HepG2 (cell line): ENCODE measurements around the gene ATG9A. TPM values are rescaled to one million over a fixed set of nuclear protein-coding genes. Genes with fewer than 3 reads are reported as not detected.
A peak's percentile ranks its signal among the peaks of the same experiment; 100 is the strongest.

Experiments used
- ARHGAP35 ChIP-seq: sonication (generic); formaldehyde crosslinking; IDR thresholded peaks from 2 replicates; pipeline ENCODE4 v1.9.0; 2022; ENCODE audit warnings: mild to moderate bottlenecking, inconsistent platforms, moderate library complexity, missing genetic modification reagents, borderline replicate concordance
- CENPT ChIP-seq: sonication (generic); formaldehyde crosslinking; IDR thresholded peaks from 2 replicates; pipeline ENCODE4 v1.8.0; 2022; ENCODE audit warnings: low read depth, mild to moderate bottlenecking, moderate library complexity, missing genetic modification reagents
- FOXO1 ChIP-seq: sonication (generic); formaldehyde crosslinking; IDR thresholded peaks from 2 replicates; pipeline ENCODE4 v1.4.0; 2020; ENCODE audit warnings: missing genetic modification reagents
- FOXP1 ChIP-seq, 2 experiments: fragments of 450-650 bp in 1 of 2; IDR thresholded peaks; 2 replicates each; pipeline ENCODE4 v1.6.1; 2017 to 2018; ENCODE audit warnings: antibody characterized with exemption in 1 of 2
- MXD3 ChIP-seq: IDR thresholded peaks from 2 replicates; pipeline ENCODE4 v1.6.1; 2016; ENCODE audit warnings: mild to moderate bottlenecking, missing biosample characterization, missing genetic modification reagents
- PTBP1 ChIP-seq: fragments of 200-400 bp; formaldehyde crosslinking; IDR thresholded peaks from 2 replicates; pipeline ENCODE4 v1.6.1; 2018; ENCODE audit warnings: low read length, low read depth; ENCODE audit not compliant: poor library complexity, severe bottlenecking
- RARG ChIP-seq: sonication (generic); formaldehyde crosslinking; IDR thresholded peaks from 2 replicates; pipeline ENCODE4 v1.4.0; 2020; ENCODE audit warnings: low read depth, mild to moderate bottlenecking, missing genetic modification reagents
- RBM39 ChIP-seq: fragments of 200-400 bp; formaldehyde crosslinking; IDR thresholded peaks from one replicate; pipeline ENCODE4 v1.6.1; 2018; ENCODE audit warnings: antibody characterized with exemption, mild to moderate bottlenecking, low read depth, low read length; ENCODE audit not compliant: poor library complexity, severe bottlenecking
- REXO4 ChIP-seq: sonication (generic); formaldehyde crosslinking; IDR thresholded peaks from 2 replicates; pipeline ENCODE4 v1.8.0; 2022; ENCODE audit warnings: missing genetic modification reagents, mild to moderate bottlenecking, borderline replicate concordance
- SMARCE1 ChIP-seq: fragments of 450-650 bp; IDR thresholded peaks from 2 replicates; pipeline ENCODE4 v1.6.1; 2017; ENCODE audit warnings: borderline replicate concordance
- ZNF564 ChIP-seq: sonication (generic); formaldehyde crosslinking; IDR thresholded peaks from 2 replicates; pipeline ENCODE4 v1.8.1; 2023; ENCODE audit warnings: mild to moderate bottlenecking, missing genetic modification reagents
- ZNF713 ChIP-seq: sonication (generic); formaldehyde crosslinking; IDR thresholded peaks from 2 replicates; pipeline ENCODE4 v1.4.0; 2020; ENCODE audit warnings: mild to moderate bottlenecking, missing genetic modification reagents
- polyA plus RNA-seq, 8 experiments: library from polyadenylated mRNA; depleted of rRNA in 3 of 8; stranded (reverse) in 7 of 8; unstranded in 1 of 8; fragments of >200 nt; fragmentation: Illumina TruSeq in 4 of 8; extraction: Trizol in 4 of 8; gene quantifications; 2 replicates each; pipeline versions ENCODE4 v1.2.1 to v1.2.3, GENCODE V29; 2011 to 2016; ENCODE audit warnings: low read depth in 4 of 8, missing spikeins in 1 of 8, mixed read lengths in 1 of 8; ENCODE audit not compliant: insufficient read depth in 1 of 8
- total RNA-seq, 5 experiments: library from RNA; depleted of rRNA; stranded (reverse); fragments of >200 nt; fragmentation: Illumina TruSeq; extraction: Trizol; gene quantifications; 2 replicates each; pipeline ENCODE4 v1.2.3, GENCODE V29; 2016; ENCODE audit warnings: low read depth in 1 of 5
- TF ChIP-seq, protein P1 (sequence below): sonication (generic); formaldehyde crosslinking; conservative IDR thresholded peaks from 2 replicates; pipeline ENCODE4 v1.8.0; 2022; ENCODE audit warnings: mild to moderate bottlenecking, moderate library complexity, missing genetic modification reagents
- TF ChIP-seq, protein P2 (sequence below): sonication (generic); formaldehyde crosslinking; IDR thresholded peaks from 2 replicates; pipeline ENCODE4 v1.8.1; 2023; ENCODE audit warnings: mild to moderate bottlenecking, missing genetic modification reagents
- TF ChIP-seq, protein P3 (sequence below): sonication (generic); formaldehyde crosslinking; IDR thresholded peaks from 2 replicates; pipeline ENCODE4 v1.4.0; 2020; ENCODE audit warnings: missing genetic modification reagents, low read depth, mild to moderate bottlenecking, borderline replicate concordance
- TF ChIP-seq, protein P4 (sequence below): sonication (generic); formaldehyde crosslinking; IDR thresholded peaks from 2 replicates; pipeline ENCODE4 v1.4.0; 2020; ENCODE audit warnings: missing genetic modification reagents, borderline replicate concordance
- TF ChIP-seq, protein P5 (sequence below): sonication (generic); formaldehyde crosslinking; IDR thresholded peaks from 2 replicates; pipeline ENCODE4 v1.8.0; 2022; ENCODE audit warnings: low read depth, missing genetic modification reagents
- TF ChIP-seq, protein P6 (sequence below): sonication (generic); formaldehyde crosslinking; IDR thresholded peaks from 2 replicates; pipeline ENCODE4 v1.5.1; 2020; ENCODE audit warnings: missing genetic modification reagents, mild to moderate bottlenecking, borderline replicate concordance

The ATG9A gene
- total and polyA plus RNA-seq, 2 of the 13 experiments (the other 11 are each of a cell fraction or from before 2014, with no cell fraction given) = 35.0 to 131 TPM

DNA sequence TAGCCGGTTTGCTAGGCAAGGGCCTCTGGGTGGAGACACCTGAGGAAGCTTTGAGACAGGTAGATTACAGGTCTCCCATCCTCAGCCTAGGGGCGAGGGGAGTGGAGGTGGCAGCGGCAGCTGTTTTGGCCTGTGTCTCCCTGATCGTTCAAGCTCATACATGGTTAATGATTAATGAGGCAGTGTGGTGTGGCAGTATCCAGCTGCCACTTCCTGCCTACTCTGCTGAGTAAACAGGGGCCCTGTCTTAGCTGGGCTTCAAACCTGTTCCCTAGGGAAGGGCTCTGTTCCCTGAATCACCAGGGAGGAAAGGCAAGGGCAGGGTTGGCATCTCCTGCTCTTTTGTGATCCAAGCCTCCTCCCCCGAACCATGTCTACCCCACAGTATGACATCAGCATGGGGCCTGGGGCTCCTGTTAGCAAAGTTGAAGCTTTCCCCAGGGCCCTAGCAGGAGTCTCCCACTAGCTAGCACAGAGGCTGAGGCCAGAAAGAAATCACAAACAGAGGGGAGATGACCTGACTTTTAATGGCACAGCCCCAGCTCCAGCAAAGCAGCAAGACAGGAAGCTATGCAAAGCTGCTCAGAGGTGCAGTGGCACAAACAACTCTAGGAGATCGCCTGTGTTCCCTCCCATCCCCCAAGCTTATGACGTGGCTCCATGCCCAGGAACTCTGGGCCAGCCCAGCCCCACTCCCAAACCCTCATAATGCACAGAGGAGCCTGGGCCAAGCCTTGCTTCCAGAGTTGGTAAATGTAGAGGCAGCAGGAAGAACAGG is 20.0 kb upstream of the ATG9A start (continued):
- TF ChIP-seq MXD3 (CRISPR knock-in tag) = no peak
- TF ChIP-seq, protein P1, sequence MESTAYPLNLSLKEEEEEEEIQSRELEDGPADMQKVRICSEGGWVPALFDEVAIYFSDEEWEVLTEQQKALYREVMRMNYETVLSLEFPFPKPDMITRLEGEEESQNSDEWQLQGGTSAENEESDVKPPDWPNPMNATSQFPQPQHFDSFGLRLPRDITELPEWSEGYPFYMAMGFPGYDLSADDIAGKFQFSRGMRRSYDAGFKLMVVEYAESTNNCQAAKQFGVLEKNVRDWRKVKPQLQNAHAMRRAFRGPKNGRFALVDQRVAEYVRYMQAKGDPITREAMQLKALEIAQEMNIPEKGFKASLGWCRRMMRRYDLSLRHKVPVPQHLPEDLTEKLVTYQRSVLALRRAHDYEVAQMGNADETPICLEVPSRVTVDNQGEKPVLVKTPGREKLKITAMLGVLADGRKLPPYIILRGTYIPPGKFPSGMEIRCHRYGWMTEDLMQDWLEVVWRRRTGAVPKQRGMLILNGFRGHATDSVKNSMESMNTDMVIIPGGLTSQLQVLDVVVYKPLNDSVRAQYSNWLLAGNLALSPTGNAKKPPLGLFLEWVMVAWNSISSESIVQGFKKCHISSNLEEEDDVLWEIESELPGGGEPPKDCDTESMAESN = peak; percentile 78
- TF ChIP-seq, protein P2, sequence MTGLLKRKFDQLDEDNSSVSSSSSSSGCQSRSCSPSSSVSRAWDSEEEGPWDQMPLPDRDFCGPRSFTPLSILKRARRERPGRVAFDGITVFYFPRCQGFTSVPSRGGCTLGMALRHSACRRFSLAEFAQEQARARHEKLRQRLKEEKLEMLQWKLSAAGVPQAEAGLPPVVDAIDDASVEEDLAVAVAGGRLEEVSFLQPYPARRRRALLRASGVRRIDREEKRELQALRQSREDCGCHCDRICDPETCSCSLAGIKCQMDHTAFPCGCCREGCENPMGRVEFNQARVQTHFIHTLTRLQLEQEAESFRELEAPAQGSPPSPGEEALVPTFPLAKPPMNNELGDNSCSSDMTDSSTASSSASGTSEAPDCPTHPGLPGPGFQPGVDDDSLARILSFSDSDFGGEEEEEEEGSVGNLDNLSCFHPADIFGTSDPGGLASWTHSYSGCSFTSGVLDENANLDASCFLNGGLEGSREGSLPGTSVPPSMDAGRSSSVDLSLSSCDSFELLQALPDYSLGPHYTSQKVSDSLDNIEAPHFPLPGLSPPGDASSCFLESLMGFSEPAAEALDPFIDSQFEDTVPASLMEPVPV = peak; percentile 87
- no peak for TF ChIP-seq PTBP1
- no peak for TF ChIP-seq RBM39
- TF ChIP-seq, protein P3, sequence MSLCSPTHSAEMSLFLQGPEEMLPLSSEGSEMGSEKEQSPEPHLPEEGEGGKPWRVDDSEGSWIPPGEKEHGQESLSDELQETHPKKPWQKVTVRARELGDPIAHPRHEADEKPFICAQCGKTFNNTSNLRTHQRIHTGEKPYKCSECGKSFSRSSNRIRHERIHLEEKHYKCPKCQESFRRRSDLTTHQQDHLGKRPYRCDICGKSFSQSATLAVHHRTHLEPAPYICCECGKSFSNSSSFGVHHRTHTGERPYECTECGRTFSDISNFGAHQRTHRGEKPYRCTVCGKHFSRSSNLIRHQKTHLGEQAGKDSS (CRISPR knock-in tag) = peak; percentile 43; the same call in 1 of the 2 replicates
- TF ChIP-seq ZNF713 (CRISPR knock-in tag) = 0 out of 2 replicates have a peak, but pooled peaks have one; percentile 32
- TF ChIP-seq SMARCE1 = no peak
- TF ChIP-seq, protein P4, sequence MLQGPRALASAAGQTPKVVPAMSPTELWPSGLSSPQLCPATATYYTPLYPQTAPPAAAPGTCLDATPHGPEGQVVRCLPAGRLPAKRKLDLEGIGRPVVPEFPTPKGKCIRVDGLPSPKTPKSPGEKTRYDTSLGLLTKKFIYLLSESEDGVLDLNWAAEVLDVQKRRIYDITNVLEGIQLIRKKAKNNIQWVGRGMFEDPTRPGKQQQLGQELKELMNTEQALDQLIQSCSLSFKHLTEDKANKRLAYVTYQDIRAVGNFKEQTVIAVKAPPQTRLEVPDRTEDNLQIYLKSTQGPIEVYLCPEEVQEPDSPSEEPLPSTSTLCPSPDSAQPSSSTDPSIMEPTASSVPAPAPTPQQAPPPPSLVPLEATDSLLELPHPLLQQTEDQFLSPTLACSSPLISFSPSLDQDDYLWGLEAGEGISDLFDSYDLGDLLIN (CRISPR knock-in tag) = no peak
- TF ChIP-seq ARHGAP35 (CRISPR knock-in tag) = no peak
- TF ChIP-seq FOXP1 (IDR thresholded peaks at IDR 0.05) = no peak
- peak; percentile 82 for TF ChIP-seq FOXP1 (CRISPR knock-in tag; IDR thresholded peaks at IDR 0.05)
- TF ChIP-seq CENPT (CRISPR knock-in tag) = no peak
- TF ChIP-seq, protein P5, sequence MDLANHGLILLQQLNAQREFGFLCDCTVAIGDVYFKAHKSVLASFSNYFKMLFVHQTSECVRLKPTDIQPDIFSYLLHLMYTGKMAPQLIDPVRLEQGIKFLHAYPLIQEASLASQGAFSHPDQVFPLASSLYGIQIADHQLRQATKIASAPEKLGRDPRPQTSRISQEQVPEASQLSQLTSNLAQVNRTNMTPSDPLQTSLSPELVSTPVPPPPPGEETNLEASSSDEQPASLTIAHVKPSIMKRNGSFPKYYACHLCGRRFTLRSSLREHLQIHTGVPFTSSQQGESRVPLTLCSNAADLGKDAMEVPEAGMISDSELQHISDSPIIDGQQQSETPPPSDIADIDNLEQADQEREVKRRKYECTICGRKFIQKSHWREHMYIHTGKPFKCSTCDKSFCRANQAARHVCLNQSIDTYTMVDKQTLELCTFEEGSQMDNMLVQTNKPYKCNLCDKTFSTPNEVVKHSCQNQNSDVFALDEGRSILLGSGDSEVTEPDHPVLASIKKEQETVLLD (CRISPR knock-in tag) = no peak
- TF ChIP-seq FOXO1 (CRISPR knock-in tag) = peak; percentile 78; the same call in 1 of the 2 replicates
- no peak for TF ChIP-seq REXO4
- no peak for TF ChIP-seq ZNF564
- TF ChIP-seq, protein P6, sequence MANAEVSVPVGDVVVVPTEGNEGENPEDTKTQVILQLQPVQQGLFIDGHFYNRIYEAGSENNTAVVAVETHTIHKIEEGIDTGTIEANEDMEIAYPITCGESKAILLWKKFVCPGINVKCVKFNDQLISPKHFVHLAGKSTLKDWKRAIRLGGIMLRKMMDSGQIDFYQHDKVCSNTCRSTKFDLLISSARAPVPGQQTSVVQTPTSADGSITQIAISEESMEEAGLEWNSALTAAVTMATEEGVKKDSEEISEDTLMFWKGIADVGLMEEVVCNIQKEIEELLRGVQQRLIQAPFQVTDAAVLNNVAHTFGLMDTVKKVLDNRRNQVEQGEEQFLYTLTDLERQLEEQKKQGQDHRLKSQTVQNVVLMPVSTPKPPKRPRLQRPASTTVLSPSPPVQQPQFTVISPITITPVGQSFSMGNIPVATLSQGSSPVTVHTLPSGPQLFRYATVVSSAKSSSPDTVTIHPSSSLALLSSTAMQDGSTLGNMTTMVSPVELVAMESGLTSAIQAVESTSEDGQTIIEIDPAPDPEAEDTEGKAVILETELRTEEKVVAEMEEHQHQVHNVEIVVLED = peak; percentile 49; the same call in 1 of the 2 replicates
- TF ChIP-seq RARG (CRISPR knock-in tag) = 0 out of 2 replicates have a peak, but pooled peaks have one; percentile 24
